ENCODE measurements around the gene OR6J1.

- TF ChIP-seq EZH2phosphoT487 (IDR thresholded peaks at IDR 0.05; ENCODE audit: insufficient read depth, low read depth) (no peak), EZH2 (IDR thresholded peaks at IDR 0.05; ENCODE audit: insufficient read depth, poor library complexity, severe bottlenecking) (no peak)
Measured at GRCh38 chr14:22601456-22601855, 42.7 kb downstream of the OR6J1 start.
